NB4 (cell line): Measurements from ENCODE around the gene CADM1.

Experiments
- MYC ChIP-seq: IDR thresholded peaks from 2 replicates; pipeline ENCODE4 v1.6.1; 2011; ENCODE audit warnings: low read depth, low read length
- POLR2A ChIP-seq: IDR thresholded peaks from 2 replicates; pipeline ENCODE4 v1.6.1; 2011; ENCODE audit warnings: mild to moderate bottlenecking; ENCODE audit not compliant: insufficient read length; ENCODE audit errors: extremely low read depth
- TF ChIP-seq, protein P1 (sequence below): IDR thresholded peaks from one replicate; pipeline ENCODE4 v1.5.1; 2012; ENCODE audit warnings: low read depth, low read length
- TF ChIP-seq, protein P2 (sequence below): IDR thresholded peaks from 2 replicates; pipeline ENCODE4 v1.6.1; 2011; ENCODE audit warnings: low read depth, low read length

DNA sequence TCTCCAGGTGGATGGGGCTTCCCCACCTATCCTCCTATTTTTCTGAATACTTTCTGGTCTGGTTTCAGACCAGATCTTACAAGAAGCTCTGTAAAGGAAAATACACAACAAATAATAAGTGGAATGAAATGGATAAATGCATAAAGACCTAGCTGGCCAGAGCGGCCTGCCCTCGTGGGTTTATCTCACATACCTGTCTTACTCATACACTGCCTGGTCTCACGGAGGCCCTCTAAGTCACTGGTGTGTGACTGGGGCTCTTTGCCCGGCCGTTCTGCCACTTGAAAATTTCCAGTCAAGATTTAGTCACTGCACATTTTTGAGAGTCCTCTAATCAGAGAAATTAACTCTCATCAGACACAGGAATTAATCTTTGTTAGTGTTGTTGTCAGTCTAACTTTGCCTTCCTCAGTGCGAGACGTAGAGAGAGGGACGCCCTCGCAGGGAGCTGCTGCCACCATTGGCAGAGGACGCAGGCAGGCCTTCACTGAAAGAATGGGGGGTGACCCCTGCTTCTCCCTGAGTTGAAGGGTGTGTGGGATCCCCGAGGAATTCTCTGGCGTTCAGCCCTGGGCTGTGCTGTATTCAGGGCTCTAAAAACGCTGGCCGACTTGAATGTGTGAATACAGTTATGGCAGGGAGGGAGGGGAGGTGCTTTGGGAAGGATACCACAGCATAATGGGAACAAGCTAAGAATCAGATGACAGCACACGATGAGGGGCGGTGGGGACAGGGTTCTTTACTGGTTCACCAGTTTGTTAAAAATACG lies 46.3 kb upstream of the CADM1 start:
- TF ChIP-seq, protein P1, sequence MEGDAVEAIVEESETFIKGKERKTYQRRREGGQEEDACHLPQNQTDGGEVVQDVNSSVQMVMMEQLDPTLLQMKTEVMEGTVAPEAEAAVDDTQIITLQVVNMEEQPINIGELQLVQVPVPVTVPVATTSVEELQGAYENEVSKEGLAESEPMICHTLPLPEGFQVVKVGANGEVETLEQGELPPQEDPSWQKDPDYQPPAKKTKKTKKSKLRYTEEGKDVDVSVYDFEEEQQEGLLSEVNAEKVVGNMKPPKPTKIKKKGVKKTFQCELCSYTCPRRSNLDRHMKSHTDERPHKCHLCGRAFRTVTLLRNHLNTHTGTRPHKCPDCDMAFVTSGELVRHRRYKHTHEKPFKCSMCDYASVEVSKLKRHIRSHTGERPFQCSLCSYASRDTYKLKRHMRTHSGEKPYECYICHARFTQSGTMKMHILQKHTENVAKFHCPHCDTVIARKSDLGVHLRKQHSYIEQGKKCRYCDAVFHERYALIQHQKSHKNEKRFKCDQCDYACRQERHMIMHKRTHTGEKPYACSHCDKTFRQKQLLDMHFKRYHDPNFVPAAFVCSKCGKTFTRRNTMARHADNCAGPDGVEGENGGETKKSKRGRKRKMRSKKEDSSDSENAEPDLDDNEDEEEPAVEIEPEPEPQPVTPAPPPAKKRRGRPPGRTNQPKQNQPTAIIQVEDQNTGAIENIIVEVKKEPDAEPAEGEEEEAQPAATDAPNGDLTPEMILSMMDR: no peak
- TF ChIP-seq POLR2A (no peak), MYC (no peak)
- TF ChIP-seq, protein P2, sequence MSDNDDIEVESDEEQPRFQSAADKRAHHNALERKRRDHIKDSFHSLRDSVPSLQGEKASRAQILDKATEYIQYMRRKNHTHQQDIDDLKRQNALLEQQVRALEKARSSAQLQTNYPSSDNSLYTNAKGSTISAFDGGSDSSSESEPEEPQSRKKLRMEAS: no peak
